Measurements from ENCODE around the gene PYCR2. TPM values are rescaled to one million over a fixed set of nuclear protein-coding genes. Genes with fewer than 3 reads are reported as not detected.
A peak's percentile ranks its signal among the peaks of the same experiment; 100 is the strongest.
"Not testable (repeated sequence)": the region's sequence is repeated elsewhere in the genome, so short reads cannot be mapped to it uniquely, and the experiment has no call there.

Gene PYCR2
- total RNA-seq, 1 donor = 36.7 TPM

- no peak for DNase-seq (ENCODE audit: low read depth)
- H3K4me3 ChIP-seq (ENCODE audit: low read depth, low read length) = no peak overlapping the region
- TF ChIP-seq CTCF (IDR thresholded peaks at IDR 0.05; ENCODE audit: insufficient read depth, low read depth, low read length) = no peak
Measured at GRCh38 chr1:225890346-225891228, 33.5 kb downstream of the PYCR2 start.

DNA sequence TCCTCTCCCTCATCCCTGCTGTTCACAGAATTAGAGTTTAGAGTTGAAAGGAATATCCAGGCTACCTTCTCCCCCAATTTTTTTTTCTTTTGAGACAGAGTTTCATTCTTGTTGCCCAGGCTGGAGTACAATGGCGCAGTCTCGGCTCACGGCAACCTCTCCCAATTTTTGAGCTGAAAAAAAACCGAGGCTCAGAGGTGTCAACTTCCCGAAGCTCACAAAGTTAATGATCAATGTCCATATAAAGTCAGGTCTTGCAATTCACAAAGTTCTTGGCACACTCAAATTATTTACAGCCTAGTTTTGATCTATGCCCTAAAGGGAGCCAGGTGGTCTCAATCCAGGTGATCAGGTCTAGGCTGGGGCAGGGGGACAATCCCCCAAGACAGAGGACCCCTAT, 34.3 kb downstream of the PYCR2 start:
- no peak for TF ChIP-seq CTCF (IDR thresholded peaks at IDR 0.05; ENCODE audit: insufficient read depth, low read depth, low read length)
- no peak overlapping the region for H3K4me3 ChIP-seq (ENCODE audit: low read depth, low read length)

DNA sequence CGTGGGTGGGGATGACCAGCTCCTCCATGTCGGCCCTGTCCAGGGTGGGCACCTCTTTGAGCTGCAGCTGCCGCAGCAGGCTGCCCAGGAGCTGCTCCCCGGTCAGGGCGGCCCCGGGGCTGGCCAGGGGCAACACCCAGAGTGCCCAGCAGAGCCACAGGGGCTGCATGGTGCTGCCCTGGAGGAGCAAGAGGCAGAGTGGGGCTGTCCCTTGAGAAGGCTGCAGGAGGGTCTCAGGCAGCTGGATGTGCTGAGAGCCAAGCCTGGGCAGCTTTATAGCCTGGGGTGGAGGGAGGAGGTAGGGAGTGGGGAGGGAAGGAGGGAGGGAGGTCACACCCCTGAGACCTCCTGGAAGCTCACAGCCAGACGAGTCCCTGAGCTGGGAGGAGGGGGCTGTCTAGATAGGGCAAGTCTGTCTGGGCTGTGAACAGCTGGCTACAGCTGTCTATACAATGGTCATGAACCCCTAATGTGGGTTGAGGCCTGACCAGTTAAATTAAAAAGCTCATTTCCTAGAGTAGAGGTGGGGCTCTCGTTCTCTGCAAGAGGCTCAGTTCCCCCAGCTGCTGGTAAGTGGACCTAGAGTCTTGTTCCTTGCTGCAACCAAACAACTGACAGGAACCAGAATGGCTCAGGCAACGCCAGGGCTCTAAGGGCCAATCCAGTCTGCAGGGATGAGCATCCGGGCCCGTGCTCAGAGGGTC, 35.0 kb downstream of the PYCR2 start, which contains the start of gene LEFTY1:
Gene LEFTY1, minus strand, starts transcription at position 249 of the 704 bp plus-strand sequence. Its CDS starts 80 bp downstream, at position 169.
- peak; percentile 67 for DNase-seq (ENCODE audit: low read depth)
- TF ChIP-seq CTCF (IDR thresholded peaks at IDR 0.05; ENCODE audit: insufficient read depth, low read depth, low read length) = no peak
- H3K4me3 ChIP-seq (ENCODE audit: low read depth, low read length) = no peak within 1 kb of the TSS

More for the DNA sequence above, 34.3 kb downstream of the PYCR2 start:
- DNase-seq (ENCODE audit: low read depth) = no peak

DNA sequence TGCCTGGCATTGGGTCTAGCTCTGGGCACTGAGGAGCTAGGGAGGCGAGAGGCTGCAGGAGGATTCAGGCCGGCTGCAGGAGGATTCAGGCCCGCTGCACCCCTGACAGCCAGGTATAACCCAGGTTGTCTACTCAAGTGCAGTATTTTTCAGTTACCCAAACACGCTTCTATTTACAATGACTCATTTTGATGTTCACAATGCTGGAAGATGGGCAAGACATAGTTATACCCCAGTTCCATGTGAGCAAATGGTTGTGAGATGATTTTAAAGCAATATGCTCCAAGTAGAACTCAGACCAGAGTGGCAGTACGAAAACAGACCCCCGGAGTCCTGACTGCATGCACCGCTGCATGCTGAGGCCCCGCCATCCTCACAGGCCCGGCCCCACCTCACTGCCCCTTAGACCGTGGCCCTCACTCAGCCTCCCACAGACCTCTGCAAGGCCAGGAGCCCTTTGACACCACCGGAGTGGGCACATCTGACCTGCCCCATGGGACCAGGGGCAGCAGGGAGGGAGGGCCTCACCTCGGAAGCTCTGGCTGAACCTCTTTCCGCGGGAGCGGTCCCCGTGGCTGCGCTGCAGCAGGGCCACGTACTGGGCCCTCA, 35.7 kb downstream of the PYCR2 start:
- DNase-seq (ENCODE audit: low read depth) = no peak
- TF ChIP-seq CTCF (IDR thresholded peaks at IDR 0.05; ENCODE audit: insufficient read depth, low read depth, low read length) = no peak
- no peak overlapping the region for H3K4me3 ChIP-seq (ENCODE audit: low read depth, low read length)

- H3K4me3 ChIP-seq (ENCODE audit: low read depth, low read length); DNase-seq (ENCODE audit: low read depth): not testable (repeated sequence)
Measured at GRCh38 chr1:225887554-225888288, 36.3 kb downstream of the PYCR2 start.

DNA sequence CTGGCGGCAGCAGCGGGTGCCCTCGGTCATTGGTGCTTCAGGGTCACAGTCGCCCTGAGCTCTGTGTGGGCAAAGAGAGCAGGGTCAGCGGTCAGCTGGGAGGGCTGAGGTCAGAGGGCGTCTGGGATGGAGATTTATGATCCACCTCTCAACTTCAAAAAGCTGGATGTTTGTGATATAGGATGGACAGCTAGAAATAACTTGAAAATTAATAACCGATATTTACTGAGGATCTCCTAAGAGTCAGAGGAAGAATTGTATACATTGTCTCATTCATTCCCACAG, 37.1 kb downstream of the PYCR2 start:
- no peak for TF ChIP-seq CTCF (IDR thresholded peaks at IDR 0.05; ENCODE audit: insufficient read depth, low read depth, low read length)
- H3K4me3 ChIP-seq (ENCODE audit: low read depth, low read length) = no peak overlapping the region
- DNase-seq (ENCODE audit: low read depth) = no peak

Measured in fibroblast of villous mesenchyme (primary cell).